ENCODE measurements around the gene IGF2BP3. TPM values are rescaled to one million over a fixed set of nuclear protein-coding genes. Genes with fewer than 3 reads are reported as not detected.

The IGF2BP3 gene
- total RNA-seq, 1 experiment from 2014 or later = 111 TPM

GRCh38 chr7:23292623-23293022 is 177.7 kb downstream of the IGF2BP3 start:
- no peak for DNase-seq
- CTCF ChIA-PET = no interaction called here
- no peak overlapping the region for H3K4me3 Mint-ChIP-seq (ENCODE audit: low read depth, unreplicated experiment)
- peaks cover 6% of the 10 kb centered on the region for H3K36me3 Mint-ChIP-seq (ENCODE audit: insufficient read depth, unreplicated experiment)
- no peaks in the 10 kb centered on the region for H3K9me3 Mint-ChIP-seq (ENCODE audit: low read depth, unreplicated experiment)
- H3K27ac Mint-ChIP-seq (ENCODE audit: unreplicated experiment) = no peak overlapping the region
- peaks cover 68% of the 10 kb centered on the region for H3K4me1 Mint-ChIP-seq (ENCODE audit: low read depth, unreplicated experiment)
- intact Hi-C loops (cut with micrococcal nuclease; ENCODE audit: unreplicated experiment) = no loop called here
- no peak for TF ChIP-seq CTCF (IDR thresholded peaks at IDR 0.05; ENCODE audit: unreplicated experiment)
- no peaks in the 10 kb centered on the region for H3K27me3 Mint-ChIP-seq (ENCODE audit: unreplicated experiment)
- BruUV-seq (replicated peaks) = no TSS peak

GRCh38 chr7:23291957-23292560 is 178.2 kb downstream of the IGF2BP3 start:
- intact Hi-C loops (cut with micrococcal nuclease; ENCODE audit: unreplicated experiment) = no loop called here
- DNase-seq = no peak
- no peaks in the 10 kb centered on the region for H3K9me3 Mint-ChIP-seq (ENCODE audit: low read depth, unreplicated experiment)
- BruUV-seq (replicated peaks) = no TSS peak
- H3K27ac Mint-ChIP-seq (ENCODE audit: unreplicated experiment) = no peak overlapping the region
- peaks cover 6% of the 10 kb centered on the region for H3K36me3 Mint-ChIP-seq (ENCODE audit: insufficient read depth, unreplicated experiment)
- peaks cover 65% of the 10 kb centered on the region for H3K4me1 Mint-ChIP-seq (ENCODE audit: low read depth, unreplicated experiment)
- no peak overlapping the region for H3K4me3 Mint-ChIP-seq (ENCODE audit: low read depth, unreplicated experiment)
- CTCF ChIA-PET = interaction anchor here (0.6 kb wide), 1 partner anchor 360 kb away, joined by 3 read pairs; no protein-coding TSS in a partner anchor
- no peaks in the 10 kb centered on the region for H3K27me3 Mint-ChIP-seq (ENCODE audit: unreplicated experiment)
- no peak for TF ChIP-seq CTCF (IDR thresholded peaks at IDR 0.05; ENCODE audit: unreplicated experiment)

GRCh38 chr7:23290993-23291392 is 179.3 kb downstream of the IGF2BP3 start:
- Mint-ChIP-seq H3K36me3 (ENCODE audit: insufficient read depth, unreplicated experiment) (peaks cover 6% of the 10 kb centered on the region), H3K27me3 (ENCODE audit: unreplicated experiment) (no peaks in the 10 kb centered on the region), H3K9me3 (ENCODE audit: low read depth, unreplicated experiment) (no peaks in the 10 kb centered on the region), H3K4me3 (ENCODE audit: low read depth, unreplicated experiment) (no peak overlapping the region), H3K4me1 (ENCODE audit: low read depth, unreplicated experiment) (peaks cover 55% of the 10 kb centered on the region), H3K27ac (ENCODE audit: unreplicated experiment) (no peak overlapping the region)
- no peak for TF ChIP-seq CTCF (IDR thresholded peaks at IDR 0.05; ENCODE audit: unreplicated experiment)
- no peak for DNase-seq
- CTCF ChIA-PET = interaction anchor here (0.6 kb wide), 1 partner anchor 361 kb away, joined by 3 read pairs; no protein-coding TSS in a partner anchor
- intact Hi-C loops (cut with micrococcal nuclease; ENCODE audit: unreplicated experiment) = no loop called here
- BruUV-seq (replicated peaks) = no TSS peak

DNA sequence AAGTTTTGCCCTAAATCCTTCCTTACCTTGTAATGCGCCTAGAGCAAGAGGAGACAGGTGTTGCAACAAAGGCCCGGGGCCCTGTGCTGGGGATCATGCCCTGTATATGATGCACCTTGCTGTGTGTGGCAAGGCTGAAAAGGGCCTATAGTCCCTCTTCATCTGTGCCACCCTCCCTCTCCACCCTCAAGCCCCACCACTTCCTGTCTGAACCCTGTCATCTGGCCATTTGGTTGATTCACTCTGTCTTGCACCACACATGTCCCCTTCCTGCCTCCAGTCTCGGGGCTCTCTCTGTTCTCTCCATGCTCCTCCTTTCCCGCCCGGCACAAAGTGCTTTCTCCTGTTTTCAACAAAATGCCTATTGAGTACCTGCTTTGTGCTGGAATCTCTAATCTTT is 182.7 kb downstream of the IGF2BP3 start:
- no peak for DNase-seq
- TF ChIP-seq CTCF (IDR thresholded peaks at IDR 0.05; ENCODE audit: unreplicated experiment) = no peak
- intact Hi-C loops (cut with micrococcal nuclease; ENCODE audit: unreplicated experiment) = no loop called here
- H3K9me3 Mint-ChIP-seq (ENCODE audit: low read depth, unreplicated experiment) = no peaks in the 10 kb centered on the region
- CTCF ChIA-PET = interaction anchor here (1.3 kb wide), 1 partner anchor 11 kb away, joined by 6 read pairs; no protein-coding TSS in a partner anchor
- H3K27me3 Mint-ChIP-seq (ENCODE audit: unreplicated experiment) = no peaks in the 10 kb centered on the region
- no TSS peak for BruUV-seq (replicated peaks)
- H3K4me1 Mint-ChIP-seq (ENCODE audit: low read depth, unreplicated experiment) = peaks cover 21% of the 10 kb centered on the region
- no peak overlapping the region for H3K4me3 Mint-ChIP-seq (ENCODE audit: low read depth, unreplicated experiment)
- H3K36me3 Mint-ChIP-seq (ENCODE audit: insufficient read depth, unreplicated experiment) = no peaks in the 10 kb centered on the region
- no peak overlapping the region for H3K27ac Mint-ChIP-seq (ENCODE audit: unreplicated experiment)

All from Calu3 (cell line).